ENCODE measurements around the gene SLCO1C1.
"Not testable (repeated sequence)": the region's sequence is repeated elsewhere in the genome, so short reads cannot be mapped to it uniquely, and the experiment has no call there.

The SLCO1C1 gene, protein sequence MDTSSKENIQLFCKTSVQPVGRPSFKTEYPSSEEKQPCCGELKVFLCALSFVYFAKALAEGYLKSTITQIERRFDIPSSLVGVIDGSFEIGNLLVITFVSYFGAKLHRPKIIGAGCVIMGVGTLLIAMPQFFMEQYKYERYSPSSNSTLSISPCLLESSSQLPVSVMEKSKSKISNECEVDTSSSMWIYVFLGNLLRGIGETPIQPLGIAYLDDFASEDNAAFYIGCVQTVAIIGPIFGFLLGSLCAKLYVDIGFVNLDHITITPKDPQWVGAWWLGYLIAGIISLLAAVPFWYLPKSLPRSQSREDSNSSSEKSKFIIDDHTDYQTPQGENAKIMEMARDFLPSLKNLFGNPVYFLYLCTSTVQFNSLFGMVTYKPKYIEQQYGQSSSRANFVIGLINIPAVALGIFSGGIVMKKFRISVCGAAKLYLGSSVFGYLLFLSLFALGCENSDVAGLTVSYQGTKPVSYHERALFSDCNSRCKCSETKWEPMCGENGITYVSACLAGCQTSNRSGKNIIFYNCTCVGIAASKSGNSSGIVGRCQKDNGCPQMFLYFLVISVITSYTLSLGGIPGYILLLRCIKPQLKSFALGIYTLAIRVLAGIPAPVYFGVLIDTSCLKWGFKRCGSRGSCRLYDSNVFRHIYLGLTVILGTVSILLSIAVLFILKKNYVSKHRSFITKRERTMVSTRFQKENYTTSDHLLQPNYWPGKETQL

DNA sequence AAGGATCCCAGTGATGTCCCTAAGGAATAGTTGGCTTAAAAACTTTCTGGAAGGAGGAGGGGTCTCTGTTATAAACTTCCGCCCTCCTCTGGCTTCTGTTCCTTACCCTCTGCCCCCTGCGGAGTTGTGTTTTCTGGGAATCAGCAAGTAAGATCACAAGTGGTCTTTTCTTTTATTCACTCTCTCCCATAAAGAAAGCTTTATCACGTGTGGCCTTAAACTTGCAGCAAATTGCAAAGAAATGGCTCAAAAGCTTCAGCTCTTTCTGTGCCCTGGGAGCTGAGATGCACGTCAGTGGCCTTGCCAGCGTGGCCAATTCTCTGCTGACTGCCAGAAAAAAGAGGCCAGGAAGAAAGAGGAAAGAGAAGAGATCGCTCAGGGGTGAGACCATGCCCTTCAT, at the start of gene SLCO1C1:
TSS of gene SLCO1C1 (plus strand) at position 101 of the 400 bp plus-strand sequence. CDS start 4,245 bp downstream, outside the sequence.
- DNase-seq, result no peak

DNA sequence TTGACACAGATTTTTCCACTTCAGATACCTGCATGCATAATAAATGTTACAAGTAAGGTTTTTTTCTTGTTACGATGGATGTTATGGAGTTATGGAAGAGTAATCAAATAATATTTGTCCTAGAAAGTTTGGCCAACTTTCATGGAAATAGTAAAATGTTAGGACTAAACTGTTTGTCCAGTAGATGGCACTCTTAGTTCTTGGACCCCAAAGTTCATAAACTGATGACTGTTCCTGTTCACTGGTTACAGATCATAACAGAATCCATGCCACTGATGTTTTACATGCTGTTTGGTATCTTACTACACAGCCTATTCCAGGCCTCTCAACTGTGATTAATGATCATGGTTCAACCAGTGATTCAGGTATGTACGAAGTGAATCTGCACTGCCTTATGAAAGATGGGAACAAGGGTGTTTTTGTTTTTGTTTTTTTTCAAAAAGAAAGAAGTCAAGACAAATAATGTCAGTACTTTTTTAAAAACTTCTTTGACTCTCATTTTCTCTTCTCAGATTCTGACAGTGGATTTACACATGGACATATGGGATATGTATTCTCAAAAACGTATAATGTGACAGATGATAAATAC, 48.8 kb upstream of the SLCO1C1 start:
- DNase-seq, result no peak

DNA sequence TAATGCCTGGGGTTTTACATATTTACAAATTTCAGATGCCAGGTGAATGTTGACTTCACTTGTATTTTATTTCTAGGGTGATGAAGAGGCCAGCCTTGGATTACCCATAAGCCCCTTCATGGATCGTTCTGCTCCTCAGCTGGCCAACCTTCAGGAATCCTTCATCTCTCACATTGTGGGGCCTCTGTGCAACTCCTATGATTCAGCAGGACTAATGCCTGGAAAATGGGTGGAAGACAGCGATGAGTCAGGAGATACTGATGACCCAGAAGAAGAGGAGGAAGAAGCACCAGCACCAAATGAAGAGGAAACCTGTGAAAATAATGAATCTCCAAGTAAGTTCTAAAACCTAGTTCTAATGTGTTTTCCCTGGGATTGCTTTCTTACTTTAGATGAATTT, 41.3 kb upstream of the SLCO1C1 start:
- DNase-seq, result no peak

DNA sequence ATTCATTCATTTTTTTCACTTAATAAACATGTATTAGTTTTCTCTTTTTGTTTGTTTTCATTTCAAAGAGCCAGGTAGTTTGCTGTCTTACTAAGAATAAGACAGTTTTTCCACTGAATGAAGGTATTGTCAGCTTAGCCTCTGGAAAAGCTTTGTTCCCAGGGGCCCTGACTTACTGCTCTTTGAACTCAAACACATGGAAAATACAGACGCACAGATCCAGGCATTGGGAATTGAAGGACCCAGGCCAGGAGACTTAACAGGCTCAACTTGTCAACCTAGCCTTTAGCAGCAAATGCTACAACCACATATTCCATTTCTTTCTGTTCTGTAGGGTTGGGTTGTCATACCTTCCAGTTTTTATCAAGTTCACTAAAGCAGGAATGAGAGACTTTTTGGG, 38.5 kb upstream of the SLCO1C1 start:
- DNase-seq, result no peak

DNA sequence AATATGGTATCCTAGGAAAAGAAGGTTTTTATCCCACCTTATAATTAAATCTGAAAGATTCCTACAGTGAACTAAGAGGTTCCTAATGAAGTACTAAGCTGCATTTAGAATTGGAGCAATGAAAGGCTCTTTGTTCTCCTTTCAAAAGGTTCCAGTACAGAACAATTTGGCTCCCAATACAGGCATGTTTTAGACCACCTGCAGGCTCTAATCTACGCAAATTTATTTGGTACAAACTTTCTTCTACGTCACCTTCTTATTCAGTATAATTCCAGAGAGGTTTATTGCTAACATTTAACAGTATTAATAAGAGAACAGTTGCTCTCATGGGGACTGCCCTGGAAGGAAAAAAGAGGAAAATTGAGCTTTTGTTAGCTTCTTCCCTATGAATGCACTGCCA, 37.6 kb upstream of the SLCO1C1 start:
- DNase-seq, result no peak

DNA sequence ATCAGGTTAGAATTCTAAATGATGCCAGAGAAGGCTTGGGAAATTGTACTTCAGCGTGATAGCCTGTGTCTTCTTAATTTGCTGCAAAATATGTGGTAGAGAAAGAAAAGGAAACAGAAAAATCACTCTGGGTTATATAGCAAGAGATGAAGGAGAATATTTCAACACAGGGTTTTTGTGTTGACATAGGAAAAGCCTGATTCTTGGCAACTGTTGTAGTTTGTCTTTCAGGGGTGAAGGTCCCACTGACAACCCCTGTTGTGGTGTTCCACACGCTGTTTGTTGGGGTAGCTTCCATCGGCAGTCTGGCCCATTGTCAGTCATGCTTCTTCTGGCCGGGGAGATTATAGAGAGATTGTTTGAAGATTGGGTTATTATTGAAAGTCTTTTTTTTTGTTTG, 13.8 kb upstream of the SLCO1C1 start:
- no peak for DNase-seq

DNA sequence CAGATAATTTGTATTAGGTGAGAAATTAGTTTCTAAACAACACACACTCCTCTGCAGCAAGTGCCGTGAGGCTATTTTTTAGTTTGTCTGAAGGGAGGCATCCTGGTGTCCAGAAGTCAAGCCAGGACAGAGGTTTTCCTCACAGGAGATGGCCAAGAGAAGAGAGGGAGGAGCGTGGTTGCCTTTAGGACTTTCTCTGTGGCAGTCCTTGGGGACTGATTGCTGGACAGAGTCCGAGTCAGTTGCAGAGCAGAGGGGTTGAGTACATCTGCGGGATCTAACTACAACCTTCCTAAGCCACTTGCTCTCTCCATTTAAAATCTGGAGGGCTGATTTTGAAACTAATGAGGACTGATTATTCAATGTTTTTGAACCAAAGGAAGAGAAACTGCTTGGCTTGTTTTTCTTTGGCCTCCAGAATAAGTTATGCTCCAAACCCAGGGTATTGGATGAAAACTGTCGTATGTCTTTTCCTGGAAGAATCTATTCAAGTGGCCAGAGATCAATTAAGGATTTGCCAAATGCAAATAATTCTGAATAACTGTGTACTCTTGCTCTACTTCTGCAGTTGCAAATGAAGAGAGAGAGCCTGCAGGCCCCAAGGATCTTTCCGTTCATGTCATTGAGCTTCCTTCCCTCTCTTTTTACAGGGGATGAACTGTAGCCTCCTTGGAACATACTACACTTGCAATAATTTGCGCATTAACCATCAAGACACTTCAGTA, 1.2 kb downstream of the SLCO1C1 start:
- peak; percentile 21 for DNase-seq

DNA sequence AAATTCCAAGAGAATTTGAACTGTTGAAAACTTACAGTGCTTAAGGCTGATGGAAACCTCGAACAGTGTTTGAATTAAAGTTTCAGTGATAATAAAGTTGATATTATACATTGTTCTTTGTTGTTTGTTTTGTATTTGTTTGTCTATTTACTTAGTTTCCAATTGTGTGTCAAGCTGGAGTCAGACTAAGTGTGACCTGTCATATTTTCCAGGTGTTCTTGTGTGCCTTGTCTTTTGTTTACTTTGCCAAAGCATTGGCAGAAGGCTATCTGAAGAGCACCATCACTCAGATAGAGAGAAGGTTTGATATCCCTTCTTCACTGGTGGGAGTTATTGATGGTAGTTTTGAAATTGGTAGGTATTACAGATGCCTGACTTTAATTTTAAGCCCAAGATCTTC, 6.0 kb downstream of the SLCO1C1 start:
- no peak for DNase-seq

DNA sequence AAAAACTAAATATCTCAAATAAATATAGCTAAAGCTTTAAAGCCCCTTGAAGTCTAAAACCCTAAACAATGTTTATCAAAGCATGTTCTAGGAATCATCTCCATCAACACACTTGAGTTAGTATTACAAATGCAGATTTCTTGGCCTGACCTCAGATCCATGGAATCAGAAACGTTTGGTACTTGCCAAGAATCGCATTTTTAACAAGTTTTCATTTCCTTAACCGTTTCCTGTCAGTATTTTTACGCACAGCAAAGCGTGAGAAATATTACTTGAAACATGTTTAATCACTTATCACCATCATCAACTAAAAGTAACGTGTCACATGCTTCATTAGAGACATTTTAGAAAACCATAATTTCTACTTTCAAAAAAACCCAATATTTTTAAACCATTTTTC, 9.7 kb downstream of the SLCO1C1 start:
- DNase-seq, result no peak

DNA sequence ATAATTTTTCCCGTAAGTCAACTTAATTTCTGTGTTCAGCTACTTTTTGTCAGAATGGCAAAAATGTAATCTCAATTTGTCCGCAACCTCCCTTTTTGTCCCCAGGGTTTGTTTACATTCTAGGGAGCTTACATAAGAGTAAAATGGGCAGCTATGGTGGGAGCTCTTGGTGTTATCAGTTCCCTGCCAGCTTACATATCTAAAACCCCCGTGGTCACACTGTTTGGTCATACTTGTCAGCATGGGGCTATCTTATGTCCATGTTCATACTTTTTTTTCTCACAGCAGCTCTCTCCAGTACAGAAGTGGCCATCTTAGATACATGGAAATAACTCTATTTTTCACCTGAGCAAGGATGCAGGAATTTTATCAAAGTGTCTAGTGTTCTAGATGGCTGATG, 16.7 kb downstream of the SLCO1C1 start:
- DNase-seq, result no peak

DNA sequence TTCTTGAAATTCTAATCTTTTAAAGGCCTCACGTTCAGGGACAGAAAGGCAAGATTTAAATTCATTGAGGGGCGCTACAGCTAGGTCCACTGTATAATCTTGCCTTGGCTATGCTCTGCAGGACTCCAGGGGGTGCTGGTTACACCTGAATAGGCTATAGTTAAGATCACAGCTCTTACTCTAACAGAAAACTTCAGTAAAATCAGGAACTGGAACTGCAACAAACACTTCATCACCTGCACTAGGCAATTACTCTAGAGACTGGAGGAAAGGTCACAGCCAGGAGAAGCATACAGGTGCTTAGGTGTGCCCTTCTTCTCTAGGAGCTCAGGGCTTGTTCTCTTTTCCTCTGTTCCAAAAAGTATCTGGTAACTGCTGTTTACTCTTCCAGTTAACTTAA, 20.9 kb downstream of the SLCO1C1 start:
- no peak for DNase-seq

DNA sequence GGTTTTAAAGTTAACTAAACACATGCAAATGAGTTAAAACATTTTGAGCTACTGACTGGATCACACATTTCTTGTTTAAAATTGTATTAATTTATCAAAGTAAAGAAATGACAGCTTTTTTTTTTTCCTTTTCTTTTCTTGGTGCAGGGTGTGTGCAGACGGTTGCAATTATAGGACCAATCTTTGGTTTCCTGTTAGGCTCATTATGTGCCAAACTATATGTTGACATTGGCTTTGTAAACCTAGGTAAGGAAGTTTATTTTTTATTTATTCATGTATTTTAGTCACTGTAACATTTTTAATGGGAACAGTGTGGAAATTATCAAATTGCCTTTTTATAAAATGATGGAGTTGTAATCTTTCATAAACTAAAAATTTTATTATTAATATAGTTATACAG, 21.9 kb downstream of the SLCO1C1 start:
- DNase-seq, result no peak

DNA sequence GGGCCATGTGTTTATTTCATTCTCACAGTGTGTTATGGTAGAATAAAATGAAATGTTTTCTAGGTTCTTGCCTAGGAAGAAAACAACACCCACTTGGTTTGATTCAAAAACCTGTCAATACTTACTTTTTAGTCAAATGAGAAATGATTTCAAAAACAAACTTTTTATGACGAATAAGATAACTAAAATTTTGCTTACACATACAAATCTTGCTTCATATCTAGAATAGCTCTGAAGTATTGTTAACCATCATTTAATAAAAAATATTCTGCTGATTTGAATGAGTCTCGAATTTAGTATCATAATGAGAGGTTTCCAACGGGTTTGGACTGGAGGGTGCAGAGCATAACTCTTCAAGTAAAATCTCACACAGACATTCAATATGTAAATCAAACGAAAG, 23.2 kb downstream of the SLCO1C1 start:
- DNase-seq, result no peak

DNA sequence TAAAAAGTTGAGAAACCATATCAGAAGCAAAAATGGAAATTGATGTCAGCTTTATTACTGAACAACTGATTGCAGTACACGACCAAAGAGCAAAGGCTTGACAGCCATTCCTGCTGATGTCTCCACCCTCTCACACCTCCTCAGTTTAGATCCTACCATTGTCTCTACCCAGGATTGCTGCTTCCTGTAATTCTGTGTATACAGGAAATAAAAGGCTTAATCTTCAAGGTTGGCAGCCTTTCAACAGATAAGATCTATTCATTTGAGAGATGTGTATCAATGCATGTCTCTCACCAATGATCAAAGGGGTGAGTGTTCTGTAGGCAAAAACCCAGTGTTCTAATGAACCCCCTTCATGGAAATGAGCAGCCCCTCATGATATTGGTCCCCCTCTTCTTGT, 27.0 kb downstream of the SLCO1C1 start:
- DNase-seq, result no peak

DNA sequence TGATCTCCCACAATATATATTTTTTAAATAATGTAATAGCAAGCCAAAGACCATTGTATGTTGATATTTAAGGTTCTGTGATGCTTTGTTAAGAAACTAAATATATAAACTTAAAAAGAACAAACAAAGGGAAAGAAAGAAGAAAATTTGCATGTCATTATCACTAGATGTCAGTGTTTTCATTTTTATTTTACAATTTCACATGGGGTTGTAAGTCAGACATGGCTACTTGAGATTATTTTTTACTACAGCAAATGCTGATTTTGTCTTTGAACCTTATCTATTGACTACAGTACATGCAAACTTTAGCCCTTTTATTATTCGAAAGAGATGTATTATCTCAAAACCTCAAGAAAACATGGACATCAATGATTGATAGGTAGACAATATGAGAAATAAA, 36.1 kb downstream of the SLCO1C1 start:
- no peak for DNase-seq

DNA sequence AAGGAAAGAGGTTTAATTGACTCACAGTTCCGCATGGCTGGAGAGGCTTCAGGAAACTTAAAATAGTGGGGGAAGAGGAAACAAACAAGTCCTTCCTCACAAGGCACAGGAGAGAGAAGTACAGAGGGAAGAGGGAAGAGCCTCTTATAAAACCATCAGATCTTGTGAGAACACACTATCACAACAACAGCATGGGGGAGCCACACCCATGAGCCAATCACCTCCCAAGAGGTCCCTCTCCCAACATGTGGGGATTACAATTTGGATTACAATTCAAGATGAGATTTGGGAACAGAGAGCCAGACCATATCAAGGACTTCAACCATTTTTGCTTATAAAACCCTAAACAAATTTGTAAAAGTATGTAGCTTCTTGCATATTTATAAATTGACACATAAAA, 45.8 kb downstream of the SLCO1C1 start:
- DNase-seq, result no peak

DNA sequence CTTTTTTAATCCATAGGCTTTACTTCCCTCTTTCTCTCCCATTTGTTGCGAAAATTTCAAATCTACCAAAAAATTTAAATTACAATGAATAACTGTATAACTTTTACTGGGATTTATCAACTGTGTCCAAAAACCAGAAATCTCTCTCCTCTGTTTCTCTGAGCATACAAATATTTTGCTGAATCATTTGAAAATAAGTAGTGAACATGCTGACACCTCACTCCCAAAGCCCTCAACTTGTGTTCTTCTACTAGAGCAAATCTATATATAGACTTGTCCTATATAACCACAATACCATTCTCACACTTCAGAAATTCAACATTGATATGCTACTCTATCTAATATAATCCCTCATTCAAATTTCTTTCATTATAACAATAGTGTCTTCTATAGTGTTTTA, 53.1 kb downstream of the SLCO1C1 start:
- no peak for DNase-seq

DNA sequence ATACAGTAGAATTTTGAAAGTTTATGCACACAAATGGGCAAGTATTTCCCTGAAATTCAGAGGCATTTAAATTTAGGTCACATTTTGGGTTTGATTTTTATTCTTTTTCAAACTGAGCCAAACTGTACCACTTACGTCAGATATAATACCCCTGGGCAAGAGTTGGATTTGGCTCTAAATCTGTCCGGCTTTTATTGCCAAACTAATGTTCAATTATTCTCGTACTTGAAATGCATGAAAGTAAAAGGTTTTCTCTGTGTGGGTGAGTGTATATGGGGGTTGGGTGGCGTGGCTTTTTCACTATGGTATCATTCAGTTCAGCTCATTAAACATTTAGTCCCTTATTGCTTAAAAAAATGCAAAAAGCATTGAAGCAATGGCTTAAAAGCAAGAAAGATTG, 55.9 kb downstream of the SLCO1C1 start:
- DNase-seq, result no peak

DNA sequence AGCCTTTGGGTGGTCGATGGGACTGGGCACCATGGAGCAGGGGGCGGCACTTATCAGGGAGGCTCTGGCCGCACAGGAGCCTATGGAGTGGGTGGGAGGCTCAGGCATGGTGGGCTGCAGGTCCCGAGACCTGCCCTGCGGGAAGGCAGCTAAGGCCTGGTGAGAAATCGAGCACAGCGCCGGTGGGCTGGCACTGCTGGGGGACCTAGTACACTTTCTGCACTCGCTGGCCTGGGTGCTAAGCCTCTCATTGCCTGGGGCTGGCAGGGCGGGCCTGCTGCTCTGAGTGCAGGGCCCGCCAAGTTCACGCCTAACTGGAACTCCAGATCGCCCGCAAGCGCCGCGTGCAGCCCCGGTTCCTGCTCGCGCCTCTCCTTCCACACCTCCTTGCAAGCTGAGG, 82.3 kb downstream of the SLCO1C1 start:
- no peak for DNase-seq

DNA sequence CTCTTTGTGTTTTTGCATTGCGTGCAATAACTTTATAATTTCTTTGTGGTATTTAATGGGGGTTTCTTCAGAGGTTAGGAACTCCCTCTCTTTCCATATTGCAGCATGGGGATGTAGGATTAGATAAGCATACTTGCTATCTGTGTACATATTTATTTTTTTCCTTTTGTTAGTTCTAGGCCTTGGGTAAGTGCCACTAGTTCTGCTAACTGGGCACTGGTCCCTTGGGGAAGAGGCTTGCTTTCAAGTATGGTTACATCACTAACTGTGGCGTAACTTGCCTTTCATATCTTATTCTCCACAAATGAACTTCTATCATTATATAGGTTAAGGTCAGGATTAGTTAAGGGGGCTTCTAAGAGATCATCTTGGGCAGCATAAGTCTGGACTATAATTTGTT, 83.8 kb downstream of the SLCO1C1 start:
- no peak for DNase-seq

DNA sequence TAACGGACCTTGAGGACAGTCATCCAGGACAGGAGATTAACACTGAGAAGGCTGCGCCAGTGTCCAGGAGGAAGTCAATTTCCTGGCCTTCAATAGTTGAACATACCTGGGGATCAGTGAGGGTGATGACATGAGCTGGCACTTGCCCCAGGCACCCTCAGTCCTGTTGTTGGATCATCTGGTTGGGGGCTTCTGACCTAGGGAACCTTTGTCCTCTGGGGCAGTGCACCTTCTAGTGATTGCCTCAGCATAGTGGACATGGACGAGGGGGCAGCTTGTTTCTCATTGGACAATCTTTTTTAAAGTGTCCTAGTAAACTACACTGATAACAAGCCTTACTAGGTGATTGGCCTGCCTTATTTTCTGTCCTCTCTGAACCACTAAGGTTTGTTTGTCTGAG, 84.8 kb downstream of the SLCO1C1 start:
- DNase-seq, result not testable (repeated sequence)

DNA sequence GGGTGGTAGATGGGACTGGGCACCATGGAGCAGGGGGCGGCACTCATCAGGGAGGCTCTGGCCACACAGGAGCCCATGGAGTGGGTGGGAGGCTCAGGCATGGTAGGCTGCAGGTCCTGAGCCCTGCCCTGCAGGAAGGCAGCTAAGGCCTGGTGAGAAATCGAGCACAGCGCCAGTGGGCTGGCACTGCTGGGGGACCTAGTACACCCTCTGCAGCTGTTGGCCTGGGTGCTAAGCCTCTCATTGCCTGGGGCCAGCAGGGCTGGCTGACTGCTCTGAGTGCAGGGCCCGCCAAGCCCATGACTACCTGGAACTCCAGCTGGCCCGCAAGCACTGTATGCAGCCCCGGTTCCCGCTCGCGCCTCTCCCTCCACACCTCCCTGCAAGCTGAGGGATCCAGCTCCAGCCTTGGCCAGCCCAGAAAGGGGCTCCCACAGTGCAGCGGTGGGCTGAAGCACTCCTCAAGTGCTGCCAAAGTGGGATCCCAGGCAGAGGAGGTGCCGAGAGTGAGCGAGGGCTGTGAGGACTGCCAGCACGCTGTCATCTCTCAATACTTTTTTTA, 88.7 kb downstream of the SLCO1C1 start:
- DNase-seq, result not testable (repeated sequence)

DNA sequence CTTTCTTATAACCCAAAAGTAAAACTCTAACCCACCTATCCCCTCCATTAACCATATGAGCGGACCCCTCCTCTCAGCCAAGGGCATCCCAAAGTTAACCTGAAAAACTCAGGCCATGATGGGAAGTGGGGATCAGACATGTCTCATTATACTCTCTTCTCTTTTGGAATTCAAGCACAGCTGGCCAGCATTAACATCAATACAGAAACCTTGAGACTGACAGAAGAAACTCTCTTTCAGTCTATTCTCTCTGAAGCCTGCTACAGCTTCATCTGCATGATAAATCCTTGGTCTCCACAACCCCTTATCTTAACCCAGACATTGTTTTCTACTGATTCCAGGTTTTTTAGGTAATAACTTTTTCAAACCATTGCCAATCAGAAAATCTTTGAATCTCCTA, 97.8 kb downstream of the SLCO1C1 start:
- no peak for DNase-seq
